ENCODE data around the gene JRKL.

DNA sequence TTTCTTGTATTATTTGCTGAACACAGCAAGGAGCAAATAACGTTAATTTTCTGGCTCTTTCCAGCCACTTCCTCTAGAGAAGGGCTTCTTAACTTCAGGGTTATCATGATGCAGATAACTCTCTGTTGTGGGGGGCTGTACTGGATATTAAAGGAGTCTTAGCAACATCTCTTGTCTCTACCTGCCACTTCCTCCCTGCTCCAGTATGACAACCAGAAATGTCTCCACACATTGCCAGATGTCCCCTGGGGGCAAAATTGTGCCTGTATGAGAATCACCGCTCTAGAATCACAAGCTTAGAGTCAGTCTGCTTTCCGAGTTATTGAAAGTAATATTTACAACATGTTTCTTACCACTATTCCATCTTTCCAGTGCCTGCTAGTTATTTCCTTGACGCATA, 6.8 kb downstream of the JRKL start:
- TF ChIP-seq POLR2A (IDR thresholded peaks at IDR 0.05) (no peak), POLR2AphosphoS5 (IDR thresholded peaks at IDR 0.05) (no peak)
- TF ChIP-seq, protein P1, sequence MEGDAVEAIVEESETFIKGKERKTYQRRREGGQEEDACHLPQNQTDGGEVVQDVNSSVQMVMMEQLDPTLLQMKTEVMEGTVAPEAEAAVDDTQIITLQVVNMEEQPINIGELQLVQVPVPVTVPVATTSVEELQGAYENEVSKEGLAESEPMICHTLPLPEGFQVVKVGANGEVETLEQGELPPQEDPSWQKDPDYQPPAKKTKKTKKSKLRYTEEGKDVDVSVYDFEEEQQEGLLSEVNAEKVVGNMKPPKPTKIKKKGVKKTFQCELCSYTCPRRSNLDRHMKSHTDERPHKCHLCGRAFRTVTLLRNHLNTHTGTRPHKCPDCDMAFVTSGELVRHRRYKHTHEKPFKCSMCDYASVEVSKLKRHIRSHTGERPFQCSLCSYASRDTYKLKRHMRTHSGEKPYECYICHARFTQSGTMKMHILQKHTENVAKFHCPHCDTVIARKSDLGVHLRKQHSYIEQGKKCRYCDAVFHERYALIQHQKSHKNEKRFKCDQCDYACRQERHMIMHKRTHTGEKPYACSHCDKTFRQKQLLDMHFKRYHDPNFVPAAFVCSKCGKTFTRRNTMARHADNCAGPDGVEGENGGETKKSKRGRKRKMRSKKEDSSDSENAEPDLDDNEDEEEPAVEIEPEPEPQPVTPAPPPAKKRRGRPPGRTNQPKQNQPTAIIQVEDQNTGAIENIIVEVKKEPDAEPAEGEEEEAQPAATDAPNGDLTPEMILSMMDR (IDR thresholded peaks at IDR 0.05) = no peak

Measured in breast epithelium (tissue), 3 donors.